22Rv1 (cell line): ENCODE results near the gene MARK4.

Experiments
- CTCF ChIP-seq: fragments of 450-650 bp; IDR thresholded peaks from 2 replicates; pipeline ENCODE4 v1.5.1; 2017; ENCODE audit warnings: mild to moderate bottlenecking
- ZFX ChIP-seq: fragments of 450-650 bp; IDR thresholded peaks from 2 replicates; pipeline ENCODE4 v1.6.1; 2017; ENCODE audit warnings: antibody characterized with exemption, borderline replicate concordance

GRCh38 chr19:45340899-45341453 is 89.9 kb downstream of the MARK4 start:
- TF ChIP-seq CTCF: no peak
- no peak for TF ChIP-seq ZFX
